HG02798 (cell line): ENCODE data around the gene MMRN2.

Source experiments
- ATAC-seq: cut with Tn5 transposase; IDR thresholded peaks from one replicate; pipeline ENCODE4 v1.9.1; 2021; ENCODE audit warnings: mild to moderate bottlenecking; ENCODE audit not compliant: unreplicated experiment, poor library complexity

Gene MMRN2

GRCh38 chr10:86899670-86900276 lies 57.6 kb downstream of the MMRN2 start:
- peak; percentile 56 for ATAC-seq

- no peak for ATAC-seq
These were observed 58.3 kb downstream of the MMRN2 start for GRCh38 chr10:86899132-86899531.

- ATAC-seq: no peak
These were observed 58.9 kb downstream of the MMRN2 start for GRCh38 chr10:86898511-86898910.

- no peak for ATAC-seq
These were observed 67.4 kb downstream of the MMRN2 start for GRCh38 chr10:86889997-86890396.

GRCh38 chr10:86888585-86889381 lies 68.6 kb downstream of the MMRN2 start:
- peak; percentile 96 for ATAC-seq
